ENCODE data around the gene ATP8A2. TPM values are rescaled to one million over a fixed set of nuclear protein-coding genes. Genes with fewer than 3 reads are reported as not detected.

The ATP8A2 gene
- total RNA-seq, 1 experiment from 2014 or later = not detected

DNA sequence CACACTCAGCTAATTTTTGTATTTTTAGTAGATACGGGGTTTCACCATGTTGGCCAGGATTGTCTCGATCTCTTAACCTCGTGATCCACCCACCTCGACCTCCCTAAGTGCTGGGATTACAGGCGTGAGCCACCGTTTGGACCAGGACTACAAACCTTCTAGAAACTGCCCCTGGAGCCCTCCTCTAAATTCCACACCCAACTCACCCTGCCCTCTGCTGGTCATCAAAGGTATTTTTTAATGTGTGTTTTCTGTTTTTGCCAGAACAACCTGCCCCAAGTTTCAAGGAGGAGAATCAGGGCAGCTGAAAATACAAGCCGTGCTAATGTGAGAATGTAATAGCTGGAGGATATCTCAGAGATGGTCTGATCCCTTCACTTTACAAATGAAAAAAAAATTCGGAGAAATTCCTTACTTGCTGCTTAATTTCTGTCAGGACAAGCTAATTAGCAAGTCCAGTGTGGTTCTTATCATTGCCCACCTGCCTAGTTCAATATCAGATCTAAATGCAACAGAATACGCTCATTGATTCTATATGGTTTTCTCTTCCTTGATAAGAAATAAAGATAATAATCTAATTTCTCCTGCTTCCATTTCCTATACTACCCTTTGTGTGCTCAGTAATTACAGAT lies 4.1 kb downstream of the ATP8A2 start:
- intact Hi-C loops (cut with micrococcal nuclease; ENCODE audit: unreplicated experiment) (no loop called here), in situ Hi-C loops (cut with HindIII; ENCODE audit: low pct_unique_long_range_greater_than_20kb, low sequenced_read_pairs) (no loop called here)
- ATAC-seq (peak; percentile 57; the same call in 1 of the 2 replicates), DNase-seq (ENCODE audit: low read depth, low spot score) (peak; percentile 25)
- Histone ChIP-seq H3K27ac (ENCODE audit: low read length) (no peak overlapping the region), H3K4me3 (ENCODE audit: low read depth in 2 of 2, low read length in 2 of 2) (no peak overlapping the region), H3K4me1 (ENCODE audit: control insufficient read depth, insufficient read depth, low read length) (no peaks in the 10 kb centered on the region), H3K36me3 (ENCODE audit: control insufficient read depth, insufficient read depth, low read length) (no peaks in the 10 kb centered on the region), H3K9me3 (ENCODE audit: control insufficient read depth, insufficient read depth, low read depth, low read length) (no peaks in the 10 kb centered on the region), H3K27me3 (ENCODE audit: control insufficient read depth, insufficient read depth, low read length) (no peaks in the 10 kb centered on the region; the same call in 1 of the 2 replicates)
- TF ChIP-seq TCF7L2 (IDR thresholded peaks at IDR 0.05; ENCODE audit: low read depth, low read length) = no peak
- no peak for TF ChIP-seq POLR2AphosphoS5 (IDR thresholded peaks at IDR 0.05; ENCODE audit: low read depth, low read length)
- peak; percentile 80 for TF ChIP-seq CTCF (IDR thresholded peaks at IDR 0.05)
- BruUV-seq (replicated peaks) = no TSS peak
- CTCF ChIA-PET = no interaction called here
- POLR2A ChIA-PET = interaction anchor here (0.7 kb wide), 1 partner anchor 45 kb away, joined by 6 read pairs; no protein-coding TSS in a partner anchor

- intact Hi-C loops (cut with micrococcal nuclease; ENCODE audit: unreplicated experiment) = no loop called here
- DNase-seq (ENCODE audit: low read depth, low spot score) (no peak), ATAC-seq (no peak)
- ChIA-PET POLR2A (no interaction called here), CTCF (interaction anchor here (0.7 kb wide), 1 partner anchor 1864 kb away, joined by 3 read pairs; no protein-coding TSS in a partner anchor)
- Histone ChIP-seq H3K27me3 (ENCODE audit: control insufficient read depth, insufficient read depth, low read length) (no peaks in the 10 kb centered on the region; the same call in 1 of the 2 replicates), H3K36me3 (ENCODE audit: control insufficient read depth, insufficient read depth, low read length) (no peaks in the 10 kb centered on the region), H3K9me3 (ENCODE audit: control insufficient read depth, insufficient read depth, low read depth, low read length) (no peaks in the 10 kb centered on the region), H3K27ac (ENCODE audit: low read length) (no peak overlapping the region), H3K4me1 (ENCODE audit: control insufficient read depth, insufficient read depth, low read length) (no peaks in the 10 kb centered on the region), H3K4me3 (ENCODE audit: low read depth in 2 of 2, low read length in 2 of 2) (no peak overlapping the region)
- BruUV-seq (replicated peaks) = no TSS peak
- TF ChIP-seq TCF7L2 (IDR thresholded peaks at IDR 0.05; ENCODE audit: low read depth, low read length) (no peak), REST (IDR thresholded peaks at IDR 0.05; ENCODE audit: insufficient read depth in 1 of 2, low read depth in 2 of 2, low read length in 1 of 2) (no peak), CTCF (IDR thresholded peaks at IDR 0.05) (no peak)
- in situ Hi-C loops (cut with HindIII; ENCODE audit: low pct_unique_long_range_greater_than_20kb, low sequenced_read_pairs) = no loop called here
Observed at GRCh38 chr13:25377244-25377962, 5.6 kb downstream of the ATP8A2 start.

Measured in Panc1 (cell line).